Keratinocyte (primary cell): Measurements from ENCODE around the gene CDC14A. TPM values are rescaled to one million over a fixed set of nuclear protein-coding genes. Genes with fewer than 3 reads are reported as not detected.

Experiments
- DNase-seq: peaks from one replicate; pipeline ENCODE4 v3.0.0-alpha.2; 2011; ENCODE audit warnings: low read depth, missing footprints, low spot score
- FAIRE-seq: peaks from 2 replicates; lab custom pipeline; 2011; peaks lifted over from hg19 to GRCh38; lab: Jason Lieb, UNC
- H2AFZ ChIP-seq: 2 replicates; pipeline ENCODE4 v1.6.0; 2012; ENCODE audit warnings: low read length, control low read depth, inconsistent platforms; ENCODE audit not compliant: control insufficient read depth
- H3K27ac ChIP-seq: 2 replicates; pipeline ENCODE4 v1.5.1; 2011; ENCODE audit warnings: low read length; ENCODE audit not compliant: control insufficient read depth, insufficient read depth
- H3K27me3 ChIP-seq: 3 replicates; pipeline ENCODE4 v1.6.0; 2011; ENCODE audit warnings: low read length; ENCODE audit not compliant: control insufficient read depth, insufficient read depth; ENCODE audit errors: extremely low read depth
- H3K36me3 ChIP-seq, 2 experiments: 2 replicates in 1 of 2; 3 replicates in 1 of 2; pipeline ENCODE4 v1.5.1; 2011; ENCODE audit warnings: low read length in 2 of 2, mild to moderate bottlenecking in 1 of 2; ENCODE audit not compliant: control insufficient read depth in 2 of 2, insufficient read depth in 2 of 2; ENCODE audit errors: extremely low read depth in 1 of 2
- H3K4me1 ChIP-seq: 3 replicates; pipeline ENCODE4 v1.5.1; 2011; ENCODE audit warnings: low read length; ENCODE audit not compliant: control insufficient read depth, insufficient read depth; ENCODE audit errors: extremely low read depth
- H3K4me2 ChIP-seq: 3 replicates; pipeline ENCODE4 v1.6.0; 2011; ENCODE audit warnings: low read depth, low read length; ENCODE audit not compliant: control insufficient read depth, insufficient read depth; ENCODE audit errors: extremely low read depth
- H3K4me3 ChIP-seq, 3 experiments: fragments of 200-600 bp in 1 of 3; sonication (generic) in 1 of 3; 2 replicates in 2 of 3; 3 replicates in 1 of 3; pipeline ENCODE4 v1.5.1; 2011 to 2016; ENCODE audit warnings: low read length in 3 of 3, mild to moderate bottlenecking in 3 of 3, control low read depth in 2 of 3, inconsistent platforms in 1 of 3, low read depth in 1 of 3, mixed read lengths in 1 of 3, mixed run types in 1 of 3, moderate library complexity in 1 of 3; ENCODE audit not compliant: control insufficient read depth in 2 of 3, insufficient read depth in 2 of 3; ENCODE audit errors: extremely low read depth in 1 of 3
- H3K79me2 ChIP-seq: 2 replicates; pipeline ENCODE4 v1.6.0; 2012; ENCODE audit warnings: low read length; ENCODE audit not compliant: control insufficient read depth, insufficient read depth
- H3K9ac ChIP-seq: 3 replicates; pipeline ENCODE4 v1.6.0; 2011; ENCODE audit warnings: low read length; ENCODE audit not compliant: control insufficient read depth, insufficient read depth; ENCODE audit errors: extremely low read depth
- H3K9me1 ChIP-seq: 3 replicates; pipeline ENCODE4 v1.6.0; 2011; ENCODE audit warnings: low read length; ENCODE audit not compliant: control insufficient read depth, insufficient read depth; ENCODE audit errors: extremely low read depth
- H3K9me3 ChIP-seq: 2 replicates; pipeline ENCODE4 v1.5.1; 2012; ENCODE audit warnings: low read depth, low read length; ENCODE audit not compliant: control insufficient read depth
- H4K20me1 ChIP-seq: 3 replicates; pipeline ENCODE4 v1.6.0; 2011; ENCODE audit warnings: low read length; ENCODE audit not compliant: control insufficient read depth, insufficient read depth; ENCODE audit errors: extremely low read depth
- CTCF ChIP-seq, 3 experiments: IDR thresholded peaks in 1 of 3; conservative IDR thresholded peaks in 1 of 3; optimal IDR thresholded peaks in 1 of 3; 2 replicates in 2 of 3; 3 replicates in 1 of 3; pipeline versions ENCODE3 to v1.5.1; 2011; ENCODE audit warnings: low read length in 3 of 3, mild to moderate bottlenecking in 3 of 3, moderate library complexity in 2 of 3, control low read depth in 1 of 3, inconsistent platforms in 1 of 3; ENCODE audit not compliant: insufficient read depth in 2 of 3; ENCODE audit errors: extremely low read depth in 1 of 3
- EZH2 ChIP-seq: IDR thresholded peaks from one replicate; pipeline ENCODE4 v1.6.1; 2012; ENCODE audit warnings: inconsistent platforms, mild to moderate bottlenecking, low read length, moderate library complexity
- dilution Hi-C: fragments of 300-500 bp; cut with MboI; formaldehyde crosslinking; loops from one replicate; pipeline ENCODE4 v1.7.0; 2020; ENCODE audit warnings: low sequenced_read_pairs; ENCODE audit not compliant: extremely low pct_ligation_motif_present
- polyA plus RNA-seq, 5 experiments: library from polyadenylated mRNA; depleted of rRNA in 3 of 5; stranded (reverse) in 3 of 5; stranded (forward) in 1 of 5; unstranded in 1 of 5; fragments of >200 nt; gene quantifications; 1 replicate in 1 of 5; 2 replicates in 3 of 5; 3 replicates in 1 of 5; pipeline versions ENCODE4 v1.2.1 to v1.2.3, GENCODE V29; 2011 to 2012; ENCODE audit warnings: missing spikeins in 2 of 5, low read depth in 1 of 5, low replicate concordance in 1 of 5

Gene CDC14A
- polyA plus RNA-seq, 1 donor (not counting 4 experiments of a cell fraction or from before 2014, with no cell fraction given), result 2.2 TPM

GRCh38 chr1:100434831-100435230, 82.5 kb downstream of the CDC14A start:
- DNase-seq (no peak), FAIRE-seq (no peak)
- Histone ChIP-seq H3K4me3 (no peak overlapping the region), H3K79me2 (no peaks in the 10 kb centered on the region), H3K9ac (no peak overlapping the region), H3K36me3 (no peaks in the 10 kb centered on the region), H3K4me2 (no peak overlapping the region), H3K27me3 (no peaks in the 10 kb centered on the region), H4K20me1 (no peaks in the 10 kb centered on the region), H3K4me1 (no peaks in the 10 kb centered on the region), H3K9me1 (no peaks in the 10 kb centered on the region), H3K27ac (no peak overlapping the region), H3K9me3 (no peaks in the 10 kb centered on the region), H2AFZ (no peak overlapping the region)
- dilution Hi-C loops, result no loop called here
- no peak for TF ChIP-seq CTCF (optimal IDR thresholded peaks at IDR 0.05 in 1 of 3, IDR thresholded peaks at IDR 0.05 in 1 of 3, conservative IDR thresholded peaks at IDR 0.05 in 1 of 3; ENCODE audit: extremely low read depth in 1 of 3, insufficient read depth in 2 of 3, low read length in 3 of 3)
- no peak for TF ChIP-seq EZH2

DNA sequence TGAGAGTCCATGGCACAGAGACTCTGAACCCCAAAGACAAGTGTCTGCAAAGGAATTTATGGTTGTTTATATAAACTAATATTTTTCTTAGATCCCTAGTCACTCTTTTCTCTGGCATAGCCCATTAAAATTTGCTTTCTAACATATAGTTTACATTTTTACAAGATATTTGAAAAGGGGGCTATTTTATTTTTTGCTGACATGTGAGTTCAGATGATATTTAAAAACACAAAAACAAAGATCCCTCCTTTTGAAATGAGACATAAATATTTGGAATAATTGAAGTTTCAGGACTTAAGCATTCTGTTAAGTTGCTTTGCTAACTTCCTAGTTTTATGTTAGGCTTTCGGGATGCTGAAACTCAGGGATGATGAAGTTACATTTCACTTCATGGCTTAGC, 86.1 kb downstream of the CDC14A start:
- H3K4me2 ChIP-seq, result no peak overlapping the region
- TF ChIP-seq CTCF (optimal IDR thresholded peaks at IDR 0.05 in 1 of 3, IDR thresholded peaks at IDR 0.05 in 1 of 3, conservative IDR thresholded peaks at IDR 0.05 in 1 of 3; ENCODE audit: extremely low read depth in 1 of 3, insufficient read depth in 2 of 3, low read length in 3 of 3), result no peak
- no peak for TF ChIP-seq EZH2
- FAIRE-seq (no peak), DNase-seq (no peak)
- H3K4me1 ChIP-seq, result no peaks in the 10 kb centered on the region
- dilution Hi-C loops, result no loop called here
- H3K79me2 ChIP-seq, result no peaks in the 10 kb centered on the region
- no peaks in the 10 kb centered on the region for H3K36me3 ChIP-seq
- H3K9ac ChIP-seq, result no peak overlapping the region
- no peaks in the 10 kb centered on the region for H3K27me3 ChIP-seq
- H4K20me1 ChIP-seq, result no peaks in the 10 kb centered on the region
- H3K9me3 ChIP-seq, result no peaks in the 10 kb centered on the region
- no peak overlapping the region for H3K27ac ChIP-seq
- no peak overlapping the region for H3K4me3 ChIP-seq
- no peak overlapping the region for H2AFZ ChIP-seq
- H3K9me1 ChIP-seq, result no peaks in the 10 kb centered on the region
